ENCODE measurements around the gene NCKAP5.

The NCKAP5 gene

DNA sequence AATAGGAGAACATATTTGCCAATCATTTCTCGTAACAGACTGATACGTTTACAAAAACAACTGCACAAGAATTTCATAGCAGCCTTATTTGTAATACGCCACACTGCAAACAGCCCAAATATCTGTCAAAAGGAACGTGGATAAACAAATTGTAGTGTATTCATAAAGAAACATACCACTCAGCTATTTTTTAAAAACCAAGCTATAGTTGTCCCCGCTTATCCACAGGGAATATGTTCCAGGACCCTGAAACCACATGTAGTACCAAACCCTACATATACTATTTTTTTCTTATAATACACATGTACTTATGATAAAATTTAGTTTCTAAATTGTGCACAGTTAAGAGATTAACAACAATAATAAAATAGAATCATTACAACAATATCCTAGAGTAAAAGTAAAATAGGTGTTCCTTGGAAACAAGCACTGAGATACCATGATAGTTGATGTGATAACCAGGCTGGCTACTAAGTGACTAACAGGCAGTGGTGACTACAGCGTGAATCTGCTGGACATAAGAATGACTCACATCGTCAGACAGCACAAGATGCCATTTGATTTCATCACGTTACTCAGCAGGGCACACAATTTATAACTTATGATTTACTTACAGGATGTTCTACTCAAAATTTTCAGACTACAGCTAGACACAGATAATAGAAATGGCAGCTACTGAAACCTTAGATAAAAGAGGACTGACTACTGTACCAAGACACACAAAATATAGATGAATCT lies 367.4 kb downstream of the NCKAP5 start:
- DNase-seq (no peak), ATAC-seq (no peak)

DNA sequence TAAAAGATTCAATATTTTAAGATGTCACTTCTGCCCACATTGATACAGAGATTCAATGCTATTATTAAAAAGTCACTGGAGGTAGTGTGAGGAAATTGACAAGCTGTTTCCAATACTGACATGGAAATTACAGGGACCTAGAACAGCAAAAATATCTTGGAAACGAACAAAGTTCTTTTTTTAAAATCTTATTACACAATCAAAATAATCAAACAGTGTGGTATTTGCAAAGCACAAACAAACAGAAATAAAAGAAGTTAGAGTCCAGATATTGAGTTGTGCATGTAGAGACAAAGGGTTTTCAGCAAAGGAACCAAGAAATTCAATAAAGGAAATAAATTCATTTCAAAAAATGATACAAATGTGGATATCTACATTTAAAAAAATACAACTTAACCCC lies 369.6 kb downstream of the NCKAP5 start:
- DNase-seq (no peak), ATAC-seq (no peak)

- ATAC-seq (no peak), DNase-seq (no peak)
Observed at GRCh38 chr2:133197156-133197555, 371.1 kb downstream of the NCKAP5 start.

- ATAC-seq (no peak), DNase-seq (no peak)
Observed at GRCh38 chr2:133194777-133195335, 373.4 kb downstream of the NCKAP5 start.

DNA sequence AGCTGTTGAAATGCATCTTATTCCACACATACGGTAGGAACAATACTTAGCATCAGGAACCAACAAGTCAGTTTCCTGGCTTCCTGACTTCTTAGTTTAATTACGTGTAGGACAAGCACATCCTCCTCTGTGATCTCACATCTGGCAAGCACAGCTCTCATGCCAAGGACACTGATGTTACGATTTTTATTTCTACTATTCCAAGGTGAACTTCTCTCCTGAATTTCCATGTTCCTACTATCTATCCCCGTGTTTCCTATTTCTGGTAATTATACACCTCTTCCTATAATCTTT lies 374.0 kb downstream of the NCKAP5 start:
- ATAC-seq, result no peak
- no peak for DNase-seq

- DNase-seq (no peak), ATAC-seq (no peak)
Observed at GRCh38 chr2:133193544-133194361, 374.5 kb downstream of the NCKAP5 start.

DNA sequence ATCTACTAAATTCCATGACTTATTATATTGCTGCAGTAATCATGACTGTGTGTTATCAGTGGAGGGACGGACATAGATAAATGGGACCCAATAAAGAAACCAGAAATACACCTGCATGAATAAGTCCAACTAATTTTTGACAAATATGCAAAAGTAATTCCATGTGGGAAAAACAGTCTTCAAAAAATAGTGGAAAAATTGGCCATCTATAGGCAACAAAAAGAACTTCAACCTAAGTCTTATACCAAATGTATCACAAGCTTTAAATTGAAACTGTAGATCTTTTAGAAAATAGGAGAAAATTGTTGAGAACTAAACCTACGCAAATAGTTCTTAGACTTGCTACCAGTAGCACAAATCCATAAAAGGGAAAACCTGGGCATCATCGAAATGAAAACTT lies 376.2 kb downstream of the NCKAP5 start:
- DNase-seq, result no peak
- ATAC-seq, result no peak

GRCh38 chr2:133177196-133177595 lies 391.1 kb downstream of the NCKAP5 start:
- ATAC-seq, result no peak
- DNase-seq, result no peak

- DNase-seq (no peak), ATAC-seq (no peak)
Observed at GRCh38 chr2:133175926-133176325, 392.3 kb downstream of the NCKAP5 start.

DNA sequence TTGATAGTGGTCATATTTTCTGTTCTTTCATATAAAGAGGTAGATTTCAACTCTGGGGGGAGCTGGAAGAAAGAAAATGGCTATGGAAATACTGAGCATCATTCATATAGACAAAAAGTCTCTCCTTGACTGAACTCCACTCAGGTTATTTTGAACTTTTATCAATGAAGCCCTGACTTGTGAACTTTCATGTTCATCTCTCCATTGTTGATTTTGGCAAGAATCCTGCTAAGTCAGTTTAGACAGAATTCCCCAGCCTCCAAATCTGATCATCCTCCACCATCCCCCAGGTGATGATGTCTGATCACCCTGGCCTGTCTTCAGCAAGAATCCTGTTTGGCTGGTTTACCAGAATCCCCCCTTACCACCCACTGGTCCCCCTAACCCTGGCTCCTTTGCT lies 395.0 kb downstream of the NCKAP5 start:
- no peak for DNase-seq
- no peak for ATAC-seq

GRCh38 chr2:133171393-133172004 lies 396.8 kb downstream of the NCKAP5 start:
- no peak for ATAC-seq
- no peak for DNase-seq

DNA sequence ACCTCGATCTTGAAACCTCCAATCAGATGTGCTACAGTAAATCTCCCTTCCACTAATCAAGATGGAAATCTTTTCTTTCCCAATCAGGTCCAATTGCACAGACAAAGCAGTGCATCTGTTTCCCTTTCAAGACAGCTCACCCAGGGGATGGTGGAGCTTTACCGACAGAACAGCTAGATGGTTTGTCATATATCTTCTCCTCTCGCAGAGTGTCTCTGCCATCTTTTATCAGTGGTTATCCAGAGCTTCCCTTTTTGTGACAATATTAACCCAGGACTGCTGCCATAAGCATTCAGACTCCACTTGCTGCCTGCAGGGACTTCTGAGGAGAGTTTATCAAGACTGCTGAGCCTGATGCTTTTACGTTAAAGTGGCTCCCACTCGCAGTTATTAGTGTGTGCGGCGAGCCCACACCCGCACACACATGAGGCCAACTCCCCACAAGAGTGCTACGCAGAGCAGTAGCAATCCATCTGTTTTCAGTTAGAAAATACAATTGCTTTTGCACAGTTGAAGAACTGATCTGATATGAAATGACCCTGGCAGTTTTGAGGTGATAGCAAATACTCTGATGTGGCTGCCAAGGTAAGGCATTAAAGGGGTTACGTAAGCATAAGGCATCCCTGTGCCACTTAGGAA lies 398.9 kb downstream of the NCKAP5 start:
- ATAC-seq (no peak), DNase-seq (no peak)

- DNase-seq (no peak), ATAC-seq (no peak)
Observed at GRCh38 chr2:133167990-133168389, 400.3 kb downstream of the NCKAP5 start.

GRCh38 chr2:133167223-133167622 lies 401.0 kb downstream of the NCKAP5 start:
- ATAC-seq (no peak), DNase-seq (no peak)

DNA sequence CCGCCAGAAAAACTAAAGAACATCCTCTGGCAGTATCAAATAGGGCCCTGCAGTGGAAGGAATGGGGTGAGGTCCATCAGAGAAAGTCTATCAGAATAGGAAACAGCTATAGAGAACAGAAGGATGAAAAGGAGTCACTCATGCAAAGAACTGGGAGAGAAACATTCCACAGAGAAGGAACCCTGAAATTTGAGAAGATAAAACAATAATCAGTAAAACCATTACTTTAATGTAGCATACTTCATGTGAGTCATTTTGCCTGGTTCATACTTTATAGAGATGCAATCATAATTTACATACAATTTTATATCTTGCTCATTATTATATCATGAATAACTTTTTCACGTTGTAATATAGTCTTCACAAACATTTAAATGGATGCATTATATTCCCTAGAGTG lies 402.2 kb downstream of the NCKAP5 start:
- ATAC-seq (no peak), DNase-seq (no peak)

DNA sequence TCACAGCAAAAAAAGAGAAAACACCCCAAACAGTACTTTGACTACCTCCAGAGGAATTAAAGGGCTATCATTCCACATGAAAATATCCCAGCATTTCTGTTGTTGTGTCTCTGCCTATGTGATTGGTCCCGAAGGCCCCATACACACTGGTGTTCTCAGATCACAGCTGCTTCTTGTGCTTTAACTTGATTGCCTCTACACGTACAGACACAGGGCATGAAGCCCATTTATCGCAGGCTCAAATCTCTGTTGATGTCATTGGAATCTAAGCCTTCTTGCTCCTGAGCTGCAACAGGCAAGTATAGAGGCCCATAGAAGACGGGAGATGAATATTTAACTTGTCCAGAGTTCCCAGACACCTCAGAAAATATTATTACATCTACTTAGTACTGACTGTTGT lies 405.2 kb downstream of the NCKAP5 start:
- no peak for ATAC-seq
- DNase-seq, result no peak

GRCh38 chr2:133158442-133158841 lies 409.8 kb downstream of the NCKAP5 start:
- DNase-seq (no peak), ATAC-seq (no peak)

GRCh38 chr2:133158024-133158423 lies 410.2 kb downstream of the NCKAP5 start:
- DNase-seq, result no peak
- ATAC-seq, result no peak

DNA sequence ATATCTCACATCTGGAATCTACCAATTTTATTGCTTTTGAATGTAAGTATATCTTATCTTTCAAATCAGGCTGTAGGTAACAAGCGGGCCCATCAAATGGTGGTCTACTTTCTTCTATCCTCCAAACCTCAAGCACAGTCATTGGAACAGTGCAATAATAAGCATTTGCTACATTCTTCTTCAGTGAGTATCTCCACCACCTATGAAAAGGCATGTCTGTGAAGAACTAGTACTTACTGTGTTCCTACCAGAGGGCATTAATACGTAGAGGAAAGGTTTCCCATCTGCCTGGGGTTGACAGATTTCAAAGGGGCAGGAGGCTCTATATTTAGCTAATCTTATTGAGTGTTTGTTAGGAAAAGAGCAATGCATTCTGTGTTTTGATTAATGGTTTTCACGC lies 411.1 kb downstream of the NCKAP5 start:
- DNase-seq (no peak), ATAC-seq (no peak)

DNA sequence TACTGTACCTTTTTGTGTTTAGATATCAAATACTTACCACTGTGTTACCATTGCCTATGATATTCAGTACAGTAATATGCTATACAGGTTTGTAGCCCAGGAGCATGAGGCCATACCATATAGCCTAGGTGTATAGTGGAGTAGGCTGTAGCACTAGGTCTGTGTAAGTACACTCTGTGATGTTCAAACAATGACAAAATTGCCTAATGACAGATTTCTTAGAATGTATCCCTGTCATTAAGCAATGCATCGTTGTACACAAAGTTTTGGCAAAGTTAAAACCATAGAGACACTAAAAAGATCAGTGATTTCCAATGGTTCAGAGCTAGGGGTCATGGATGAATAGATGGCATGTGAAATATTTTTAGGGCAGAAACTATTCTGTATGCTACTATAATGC lies 415.5 kb downstream of the NCKAP5 start:
- ATAC-seq (no peak), DNase-seq (no peak)

DNA sequence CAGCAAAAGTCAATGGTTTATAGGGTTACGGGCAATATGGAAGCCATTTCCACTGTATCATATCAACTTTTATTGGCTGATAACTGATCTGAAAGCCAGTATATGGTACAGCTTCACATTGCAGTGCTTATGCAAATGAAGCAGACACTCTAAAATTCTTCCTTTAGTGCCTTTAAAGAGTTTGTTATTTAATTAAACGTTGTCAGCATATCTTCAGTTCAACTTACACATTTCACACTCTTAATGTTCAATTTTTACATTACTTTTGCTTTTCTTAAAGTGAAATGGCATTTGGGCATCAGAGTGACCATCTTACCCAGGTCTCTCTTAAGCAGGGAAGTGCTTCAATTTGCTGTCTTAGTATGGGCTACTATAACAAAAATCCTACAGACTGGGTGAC lies 420.1 kb downstream of the NCKAP5 start:
- no peak for DNase-seq
- no peak for ATAC-seq

DNA sequence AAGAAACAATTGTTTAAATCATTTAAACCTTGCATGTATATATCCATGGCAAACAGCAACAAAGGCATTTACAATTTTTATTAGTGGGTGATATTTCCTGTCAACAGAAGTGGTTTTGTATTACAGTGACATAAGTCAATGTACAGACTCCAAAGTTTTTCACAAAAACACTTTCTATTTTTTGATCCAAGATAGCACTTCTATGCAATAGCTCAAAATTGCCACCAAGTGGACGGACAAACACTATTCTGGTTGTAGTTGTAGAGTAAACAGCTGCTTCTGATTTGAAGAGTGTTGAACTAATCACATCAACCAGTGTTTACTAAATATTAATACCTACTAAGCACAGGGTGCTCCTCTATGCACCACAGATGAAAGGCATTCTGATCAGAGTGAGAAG lies 421.4 kb downstream of the NCKAP5 start:
- no peak for DNase-seq
- ATAC-seq, result no peak

DNA sequence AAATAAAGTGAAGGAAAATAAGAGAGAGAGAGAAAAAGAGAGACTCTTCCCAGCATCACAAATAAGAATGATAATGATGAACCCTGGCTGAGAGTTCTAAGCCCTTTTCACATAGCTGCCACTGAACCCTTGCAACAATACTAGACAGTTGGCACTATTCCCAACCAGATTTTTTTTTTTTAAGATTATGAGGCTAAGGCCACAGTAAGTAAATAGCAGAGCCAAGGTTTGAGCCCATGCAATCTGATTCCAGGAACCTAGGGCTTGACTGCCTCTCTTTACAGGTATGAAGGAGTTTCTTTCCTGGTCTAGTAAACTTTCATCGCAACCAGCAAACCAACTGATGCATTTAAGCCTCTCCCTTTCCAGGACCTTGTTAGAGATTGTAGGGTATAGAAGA lies 424.6 kb downstream of the NCKAP5 start:
- no peak for ATAC-seq
- no peak for DNase-seq

Data from stimulated activated naive CD8-positive, alpha-beta T cell treated with anti-CD3 and anti-CD28 coated beads, Interleukin-15, Interleukin-2, amounts not matched to agents 100 U/mL and 50 U/mL, for 24 hours (primary cell).